Ishikawa (cell line): ENCODE measurements around the gene SLC25A39.

Experiments used
- CEBPB ChIP-seq: IDR thresholded peaks from 2 replicates; pipeline ENCODE4 v1.6.1; 2012
- CREB1 ChIP-seq: IDR thresholded peaks from 2 replicates; pipeline ENCODE4 v1.6.1; 2012; ENCODE audit warnings: low read depth
- EGR1 ChIP-seq: IDR thresholded peaks from 2 replicates; pipeline ENCODE4 v1.6.1; 2012
- EP300 ChIP-seq: IDR thresholded peaks from 2 replicates; pipeline ENCODE4 v1.6.1; 2012; ENCODE audit warnings: borderline replicate concordance
- FOXM1 ChIP-seq: IDR thresholded peaks from 2 replicates; pipeline ENCODE4 v1.6.1; 2012; ENCODE audit warnings: low read depth, borderline replicate concordance
- NFIC ChIP-seq: IDR thresholded peaks from 2 replicates; pipeline ENCODE4 v1.6.1; 2012
- RAD21 ChIP-seq: IDR thresholded peaks from 2 replicates; pipeline ENCODE4 v1.6.1; 2012; ENCODE audit warnings: low read depth
- TAF1 ChIP-seq: IDR thresholded peaks from 2 replicates; pipeline ENCODE4 v1.6.1; 2012; ENCODE audit warnings: low read depth, mild to moderate bottlenecking
- TCF12 ChIP-seq: IDR thresholded peaks from 2 replicates; pipeline ENCODE4 v1.6.1; 2012; ENCODE audit warnings: low read depth
- TEAD4 ChIP-seq: IDR thresholded peaks from 2 replicates; pipeline ENCODE4 v1.6.1; 2012
- USF1 ChIP-seq: IDR thresholded peaks from 2 replicates; pipeline ENCODE4 v1.6.1; 2012
- YY1 ChIP-seq: IDR thresholded peaks from 2 replicates; pipeline ENCODE4 v1.6.1; 2012; ENCODE audit warnings: low read depth
- ZBTB7A ChIP-seq: IDR thresholded peaks from 2 replicates; pipeline ENCODE4 v1.6.1; 2012; ENCODE audit warnings: low read depth
- TF ChIP-seq, protein P1 (sequence below): IDR thresholded peaks from 2 replicates; pipeline ENCODE4 v1.6.1; 2012
- TF ChIP-seq, protein P2 (sequence below): IDR thresholded peaks from 2 replicates; pipeline ENCODE4 v1.6.1; 2012; ENCODE audit warnings: low read depth, mild to moderate bottlenecking

Gene SLC25A39

GRCh38 chr17:44359458-44360143, 35.0 kb upstream of the SLC25A39 start:
- TF ChIP-seq TAF1 (no peak), EGR1 (no peak), YY1 (no peak), CEBPB (no peak), TCF12 (no peak), EP300 (no peak), USF1 (no peak), CREB1 (no peak), RAD21 (no peak), ZBTB7A (no peak), TEAD4 (no peak), FOXM1 (no peak), NFIC (no peak)
- TF ChIP-seq, protein P1, sequence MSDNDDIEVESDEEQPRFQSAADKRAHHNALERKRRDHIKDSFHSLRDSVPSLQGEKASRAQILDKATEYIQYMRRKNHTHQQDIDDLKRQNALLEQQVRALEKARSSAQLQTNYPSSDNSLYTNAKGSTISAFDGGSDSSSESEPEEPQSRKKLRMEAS: no peak
- TF ChIP-seq, protein P2, sequence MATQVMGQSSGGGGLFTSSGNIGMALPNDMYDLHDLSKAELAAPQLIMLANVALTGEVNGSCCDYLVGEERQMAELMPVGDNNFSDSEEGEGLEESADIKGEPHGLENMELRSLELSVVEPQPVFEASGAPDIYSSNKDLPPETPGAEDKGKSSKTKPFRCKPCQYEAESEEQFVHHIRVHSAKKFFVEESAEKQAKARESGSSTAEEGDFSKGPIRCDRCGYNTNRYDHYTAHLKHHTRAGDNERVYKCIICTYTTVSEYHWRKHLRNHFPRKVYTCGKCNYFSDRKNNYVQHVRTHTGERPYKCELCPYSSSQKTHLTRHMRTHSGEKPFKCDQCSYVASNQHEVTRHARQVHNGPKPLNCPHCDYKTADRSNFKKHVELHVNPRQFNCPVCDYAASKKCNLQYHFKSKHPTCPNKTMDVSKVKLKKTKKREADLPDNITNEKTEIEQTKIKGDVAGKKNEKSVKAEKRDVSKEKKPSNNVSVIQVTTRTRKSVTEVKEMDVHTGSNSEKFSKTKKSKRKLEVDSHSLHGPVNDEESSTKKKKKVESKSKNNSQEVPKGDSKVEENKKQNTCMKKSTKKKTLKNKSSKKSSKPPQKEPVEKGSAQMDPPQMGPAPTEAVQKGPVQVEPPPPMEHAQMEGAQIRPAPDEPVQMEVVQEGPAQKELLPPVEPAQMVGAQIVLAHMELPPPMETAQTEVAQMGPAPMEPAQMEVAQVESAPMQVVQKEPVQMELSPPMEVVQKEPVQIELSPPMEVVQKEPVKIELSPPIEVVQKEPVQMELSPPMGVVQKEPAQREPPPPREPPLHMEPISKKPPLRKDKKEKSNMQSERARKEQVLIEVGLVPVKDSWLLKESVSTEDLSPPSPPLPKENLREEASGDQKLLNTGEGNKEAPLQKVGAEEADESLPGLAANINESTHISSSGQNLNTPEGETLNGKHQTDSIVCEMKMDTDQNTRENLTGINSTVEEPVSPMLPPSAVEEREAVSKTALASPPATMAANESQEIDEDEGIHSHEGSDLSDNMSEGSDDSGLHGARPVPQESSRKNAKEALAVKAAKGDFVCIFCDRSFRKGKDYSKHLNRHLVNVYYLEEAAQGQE: no peak

DNA sequence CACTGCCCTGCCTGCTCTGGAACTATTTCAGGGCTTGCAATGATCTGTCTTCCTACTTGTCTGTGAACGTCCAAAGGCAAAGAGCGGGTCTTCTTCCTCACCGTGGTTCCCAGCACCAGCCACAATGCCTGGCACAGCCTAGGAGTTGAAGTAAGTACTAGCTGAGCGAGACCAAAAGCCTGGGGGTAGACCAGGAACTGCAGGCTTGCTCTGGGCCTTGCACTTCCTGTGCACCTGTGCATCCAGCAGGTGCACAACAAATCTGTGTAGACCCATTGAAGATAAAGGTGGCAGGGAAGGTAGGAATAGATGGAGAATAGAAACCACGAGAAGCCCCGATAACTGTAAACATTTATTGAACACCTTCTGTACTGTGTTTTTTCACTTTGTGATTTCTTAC, 34.4 kb upstream of the SLC25A39 start:
- TF ChIP-seq TEAD4 (no peak), TAF1 (no peak), ZBTB7A (no peak), TCF12 (no peak), USF1 (no peak), YY1 (no peak), CREB1 (no peak), NFIC (no peak), FOXM1 (no peak)
- TF ChIP-seq, protein P2: no peak

GRCh38 chr17:44358066-44358465, 33.4 kb upstream of the SLC25A39 start:
- TF ChIP-seq ZBTB7A: no peak
- no peak for TF ChIP-seq YY1
- TF ChIP-seq TAF1: no peak

GRCh38 chr17:44356241-44356640, 31.6 kb upstream of the SLC25A39 start:
- TF ChIP-seq TCF12 (no peak), TEAD4 (no peak), CREB1 (no peak), EP300 (no peak), USF1 (no peak), RAD21 (no peak), YY1 (no peak), FOXM1 (no peak), EGR1 (no peak)
- TF ChIP-seq, protein P1: no peak

- TF ChIP-seq TEAD4 (no peak), RAD21 (no peak), NFIC (no peak), ZBTB7A (no peak), USF1 (no peak), TCF12 (no peak), CEBPB (no peak), CREB1 (no peak), FOXM1 (no peak), EP300 (no peak)
- TF ChIP-seq, protein P2: no peak
These were observed 31.0 kb upstream of the SLC25A39 start for GRCh38 chr17:44355642-44356099.
